HT-29 (cell line): ENCODE results near the gene SLC25A26. TPM values are rescaled to one million over a fixed set of nuclear protein-coding genes. Genes with fewer than 3 reads are reported as not detected.

Source experiments
- DNase-seq: peaks from one replicate; pipeline ENCODE4 v3.0.0-alpha.2; 2015; ENCODE audit warnings: low spot score
- total RNA-seq: library from RNA; depleted of rRNA; stranded (reverse); fragments of >200 nt; shearing (Covaris generic); gene quantifications from 2 replicates; pipeline ENCODE4 v1.2.3, GENCODE V29; 2014

Gene SLC25A26
- total RNA-seq, 1 experiment from 2014 or later, result 11.0 TPM

DNA sequence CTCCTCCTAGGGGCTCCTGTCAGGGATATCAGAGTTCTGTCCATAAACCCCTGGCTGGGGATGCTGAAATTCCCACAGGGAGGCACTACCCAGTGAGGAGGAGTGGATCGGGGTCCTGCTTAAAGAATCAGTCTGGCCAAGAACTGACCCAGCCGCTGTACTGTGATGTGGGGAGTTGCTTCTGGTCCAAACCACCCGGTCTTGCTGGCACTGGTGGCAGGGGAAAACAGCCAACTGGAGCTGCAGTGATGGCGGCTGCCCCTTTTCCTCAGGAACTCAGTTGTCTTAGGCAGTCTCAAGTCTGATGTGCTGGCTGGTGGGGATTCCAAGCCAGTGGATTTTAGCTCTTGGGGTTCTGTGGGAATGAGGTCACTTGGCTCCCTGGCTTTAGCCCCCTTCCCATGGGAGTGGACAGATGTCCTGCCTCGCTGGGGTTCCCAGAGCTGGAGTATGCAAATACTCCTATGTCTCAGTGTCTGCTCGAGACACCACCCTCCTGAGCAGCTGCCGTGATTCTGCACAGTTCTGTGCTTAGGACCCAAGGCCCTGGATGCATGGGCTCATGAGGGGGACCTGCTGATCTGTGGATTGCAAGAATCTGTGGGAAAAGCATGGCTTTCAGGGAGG lies 97.1 kb downstream of the SLC25A26 start:
- no peak for DNase-seq

GRCh38 chr3:66320390-66320789 lies 99.6 kb downstream of the SLC25A26 start:
- DNase-seq, result no peak

GRCh38 chr3:66322436-66322835 lies 101.6 kb downstream of the SLC25A26 start:
- no peak for DNase-seq

DNA sequence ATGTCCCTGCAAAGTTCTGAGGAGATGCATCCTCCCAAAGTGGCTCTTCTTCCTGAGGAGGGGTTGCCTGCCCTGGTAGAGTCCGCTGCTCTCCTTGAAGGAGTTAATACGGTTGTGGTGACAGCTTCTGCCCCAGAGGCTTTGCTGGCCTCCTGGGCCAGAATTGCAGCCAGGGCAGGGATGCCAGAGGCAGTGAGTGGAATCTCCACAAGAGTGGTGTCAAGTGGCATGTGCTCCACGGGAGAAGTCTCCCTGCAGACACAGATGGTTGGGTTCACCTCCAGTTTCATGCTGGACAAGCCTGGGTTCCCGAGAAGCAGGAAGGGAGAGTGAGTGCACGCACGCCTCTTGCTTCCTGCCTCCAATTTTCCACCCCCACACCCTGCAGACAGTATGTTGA lies 105.5 kb downstream of the SLC25A26 start:
- DNase-seq, result no peak

DNA sequence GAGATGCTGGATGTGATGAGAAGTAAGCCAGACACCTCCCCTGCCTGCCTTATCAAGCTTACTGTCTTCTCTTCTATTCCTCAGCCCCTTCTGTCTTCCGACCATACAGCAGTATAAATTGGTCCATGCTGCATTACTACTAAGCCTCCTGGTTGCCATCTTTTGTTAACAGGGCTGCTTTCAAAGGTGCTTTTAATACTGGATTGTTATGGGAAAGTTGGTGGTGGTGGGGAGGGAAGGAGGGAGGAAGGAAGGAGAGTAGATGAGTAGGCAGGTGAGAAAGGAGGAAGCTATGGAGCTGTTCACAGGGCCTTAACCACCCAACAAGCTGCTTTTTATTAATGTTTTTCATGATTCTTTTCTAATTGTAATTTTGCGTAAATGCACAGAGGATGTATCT lies 114.9 kb downstream of the SLC25A26 start:
- DNase-seq, result no peak

GRCh38 chr3:66336333-66336766 lies 115.5 kb downstream of the SLC25A26 start:
- DNase-seq, result no peak

GRCh38 chr3:66338927-66339326 lies 118.1 kb downstream of the SLC25A26 start:
- DNase-seq, result no peak

DNA sequence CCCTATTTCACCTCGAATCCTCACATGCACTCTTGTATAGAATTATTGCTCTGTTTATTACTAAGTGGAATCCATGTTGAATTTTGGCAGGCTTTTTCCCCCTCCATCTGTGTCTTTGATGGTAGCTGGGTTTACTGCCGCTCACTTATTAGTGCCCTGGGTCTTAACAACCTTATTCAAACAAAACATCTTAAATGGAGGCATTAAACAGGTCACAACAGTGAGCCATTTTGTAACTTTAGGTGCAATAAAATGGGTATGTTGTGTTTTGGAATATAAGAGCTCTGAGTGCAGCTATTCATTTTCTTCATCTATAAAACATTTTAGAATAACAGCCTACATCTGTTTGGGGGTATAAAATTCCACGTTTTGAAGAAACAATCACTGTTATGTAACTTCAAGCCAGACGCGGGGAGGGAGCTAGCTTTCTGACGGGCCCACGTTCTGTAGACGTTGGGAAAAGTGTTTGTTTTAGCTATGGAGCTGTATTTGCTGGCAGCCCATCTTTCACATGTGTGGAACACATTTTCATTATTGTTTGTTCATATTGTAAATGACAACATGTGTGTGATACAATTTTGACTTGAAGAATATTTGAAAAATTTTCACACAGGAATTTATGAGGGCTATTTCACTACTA lies 122.0 kb downstream of the SLC25A26 start:
- DNase-seq, result no peak

DNA sequence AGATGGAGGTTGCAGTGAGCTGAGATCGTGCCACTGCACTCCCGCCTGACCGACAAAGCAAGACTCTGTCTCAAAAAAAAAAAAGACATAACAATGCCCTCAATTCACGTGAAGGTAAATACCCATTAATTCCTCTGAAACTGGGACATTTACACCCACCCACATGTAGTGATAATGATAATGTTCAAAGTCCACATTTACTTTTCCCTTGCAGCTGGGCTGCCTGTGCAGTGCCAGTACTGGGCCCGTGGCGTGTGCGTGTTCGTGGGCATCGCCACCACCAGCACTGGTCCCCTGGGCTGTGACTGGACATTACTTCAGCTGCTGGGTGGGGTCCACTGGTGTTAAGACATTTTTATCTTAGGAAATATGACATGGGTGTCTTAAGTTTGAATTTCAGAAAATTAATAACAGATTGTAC lies 123.6 kb downstream of the SLC25A26 start:
- no peak for DNase-seq

DNA sequence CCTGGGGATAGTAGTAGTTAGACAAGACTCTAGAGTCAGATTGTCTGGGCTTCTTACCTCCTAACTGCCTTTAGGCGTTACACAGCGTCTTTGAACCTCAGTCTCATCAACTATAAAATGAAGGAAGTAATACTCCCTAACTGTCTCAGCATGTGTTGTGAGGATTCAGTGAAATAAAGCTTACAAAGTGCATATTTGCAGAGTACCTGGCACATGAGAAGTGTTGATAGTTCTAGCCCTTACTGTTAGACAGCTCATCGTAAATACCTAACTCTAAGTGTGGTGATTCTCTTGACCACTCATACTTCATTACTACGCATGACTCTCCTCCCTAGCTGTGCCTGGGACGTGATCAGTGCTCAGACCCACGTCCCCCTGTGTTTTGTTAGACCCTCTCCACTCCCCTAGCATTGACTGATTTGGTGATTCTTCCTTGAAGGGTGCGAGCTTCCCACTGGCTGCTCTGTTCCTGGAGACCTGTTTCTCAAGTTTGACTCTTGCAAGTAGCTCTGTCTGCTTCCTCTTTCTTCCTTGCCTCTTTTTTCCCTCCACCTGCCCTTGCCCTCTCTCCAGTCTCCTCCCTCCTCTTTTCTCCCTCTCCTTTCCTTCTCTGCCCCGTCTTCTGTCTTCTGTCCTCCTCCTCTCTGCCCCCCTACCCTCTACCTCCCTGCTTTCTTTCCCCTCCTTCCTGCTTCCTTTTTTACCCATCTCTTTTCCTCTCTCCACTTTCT lies 124.2 kb downstream of the SLC25A26 start:
- DNase-seq, result no peak

DNA sequence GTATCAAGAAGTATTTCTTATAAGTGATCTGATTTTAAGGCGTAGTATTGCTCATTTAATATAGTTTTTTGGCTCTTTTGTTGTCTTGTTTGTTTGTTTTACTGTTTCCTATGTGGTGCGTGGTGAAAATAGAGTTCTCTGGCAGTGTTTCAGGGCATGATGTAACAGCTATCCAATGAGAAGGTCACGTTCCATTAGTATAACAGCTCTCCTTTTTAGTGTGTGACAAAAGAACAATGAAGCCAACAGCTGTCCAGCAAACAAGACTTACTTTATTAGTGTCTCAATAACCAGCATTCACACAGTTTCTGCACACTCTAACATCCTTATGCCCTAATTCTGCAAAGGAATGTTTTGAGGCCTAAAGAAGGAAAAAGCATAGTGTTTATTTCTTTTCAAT lies 127.9 kb downstream of the SLC25A26 start:
- no peak for DNase-seq

GRCh38 chr3:66350601-66351000 lies 129.8 kb downstream of the SLC25A26 start:
- DNase-seq, result no peak

DNA sequence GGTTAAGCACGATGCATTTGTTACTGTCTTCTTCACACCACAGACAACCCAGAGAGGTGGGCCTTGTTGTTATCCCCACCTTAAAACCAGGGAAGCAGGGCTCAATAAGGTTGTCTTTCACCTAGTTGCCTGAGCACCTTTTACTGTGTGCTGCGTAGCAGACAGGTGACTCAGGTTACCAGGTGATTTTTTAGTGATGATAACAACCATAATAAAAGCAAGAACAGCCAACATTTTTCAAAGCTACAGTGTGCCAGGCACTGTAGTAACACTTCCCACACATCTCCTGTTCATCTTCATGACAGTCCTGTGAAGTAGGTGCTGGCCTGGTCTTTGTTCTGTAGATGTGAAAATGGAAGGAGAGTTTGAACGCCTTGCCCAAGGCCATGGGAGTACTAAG lies 132.2 kb downstream of the SLC25A26 start:
- DNase-seq, result no peak

- no peak for DNase-seq
These were observed 132.7 kb downstream of the SLC25A26 start for GRCh38 chr3:66353530-66353929.

- DNase-seq, result no peak
These were observed 133.2 kb downstream of the SLC25A26 start for GRCh38 chr3:66354001-66354400.

DNA sequence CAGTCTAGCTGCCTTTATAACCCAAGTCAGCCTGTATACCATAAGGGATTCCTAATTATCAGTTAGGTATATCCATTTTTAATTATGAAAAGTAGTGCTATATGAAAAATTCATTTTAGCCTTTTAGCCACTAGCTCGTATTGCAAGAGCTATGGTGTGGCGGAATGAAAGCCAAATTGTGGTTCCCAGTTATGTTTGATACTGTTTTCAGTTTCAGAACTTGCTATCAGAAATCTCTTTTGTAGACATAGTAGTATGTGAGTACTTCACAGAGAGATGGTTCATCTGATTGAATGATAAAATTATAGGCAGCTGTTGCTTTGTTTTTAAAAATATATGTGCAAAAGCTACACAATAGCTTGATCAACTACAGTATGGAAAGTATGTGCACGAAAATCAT lies 134.6 kb downstream of the SLC25A26 start:
- DNase-seq, result no peak

DNA sequence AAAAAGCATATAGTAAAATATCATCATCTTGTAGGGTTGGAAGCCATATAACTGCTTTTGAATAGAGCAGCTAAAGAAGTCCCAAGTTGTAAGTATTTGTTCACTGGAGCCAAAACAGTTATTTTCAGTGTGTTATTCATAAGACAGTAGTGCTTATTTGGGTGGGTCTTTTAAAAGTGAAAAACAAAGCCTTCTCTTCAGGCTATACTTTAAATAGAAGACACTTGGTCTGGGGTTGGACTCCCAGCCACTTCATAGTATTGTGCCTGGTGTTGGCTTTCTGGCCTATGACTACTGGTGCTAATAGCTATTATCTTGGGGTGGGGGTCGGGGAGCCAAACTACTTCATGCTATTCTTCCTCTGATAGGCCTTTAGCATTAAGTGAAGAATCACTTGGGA lies 135.2 kb downstream of the SLC25A26 start:
- no peak for DNase-seq

DNA sequence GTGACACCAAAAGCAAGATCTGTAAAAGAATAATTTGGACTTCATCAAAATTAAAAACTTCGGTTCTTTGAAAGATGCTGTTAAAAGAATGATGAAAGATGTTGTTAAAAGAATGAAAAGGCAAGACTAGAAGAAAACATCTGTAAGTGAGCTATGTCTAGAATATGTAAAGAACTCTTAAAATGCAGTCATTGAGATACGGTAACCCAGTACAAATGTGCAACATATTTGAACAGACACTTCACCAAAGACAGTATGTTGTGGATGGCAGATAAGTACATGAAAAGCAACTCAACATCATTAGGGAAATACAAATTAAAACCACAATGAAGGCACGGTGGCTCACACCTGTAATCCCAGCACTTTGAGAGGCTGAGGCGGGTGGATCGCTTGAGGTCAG lies 140.6 kb downstream of the SLC25A26 start:
- no peak for DNase-seq

DNA sequence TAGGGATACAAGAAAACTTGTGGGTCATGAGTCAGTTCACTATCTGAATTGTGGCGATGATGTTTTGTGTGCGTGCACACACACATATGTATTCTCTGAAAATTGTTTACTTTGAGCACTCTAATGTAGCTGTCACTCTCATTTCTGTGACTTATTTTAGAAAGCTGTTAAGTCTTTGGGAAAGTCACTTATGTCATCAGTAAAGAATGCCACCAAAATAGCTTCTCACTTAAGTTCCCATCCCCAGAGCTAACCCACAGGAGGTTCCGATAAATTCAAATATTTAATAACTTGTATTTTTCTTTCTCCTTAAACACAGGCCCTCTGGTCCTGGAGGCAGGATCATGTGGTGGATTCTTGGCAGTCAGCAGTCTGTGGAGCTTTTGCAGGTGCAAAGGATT lies 141.7 kb downstream of the SLC25A26 start:
- no peak for DNase-seq

DNA sequence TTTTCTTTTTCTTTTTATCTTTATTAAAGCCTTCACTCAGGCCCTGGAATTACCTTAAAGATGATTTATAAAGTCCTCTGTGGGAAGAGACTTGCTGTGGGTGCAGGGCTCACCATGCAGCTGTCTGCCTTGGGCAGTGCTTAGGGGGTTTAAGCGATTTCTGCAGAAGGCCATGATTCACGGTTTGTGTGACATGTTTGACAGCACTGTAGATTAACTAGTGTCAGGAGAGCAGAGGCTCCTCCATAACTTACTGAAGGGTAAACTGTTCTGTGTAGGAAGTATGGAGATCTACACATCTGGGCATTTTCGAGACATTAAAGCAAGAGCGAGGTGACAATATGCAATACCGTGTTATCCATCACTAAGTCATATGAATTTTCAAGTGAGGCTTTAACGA lies 142.3 kb downstream of the SLC25A26 start:
- no peak for DNase-seq

DNA sequence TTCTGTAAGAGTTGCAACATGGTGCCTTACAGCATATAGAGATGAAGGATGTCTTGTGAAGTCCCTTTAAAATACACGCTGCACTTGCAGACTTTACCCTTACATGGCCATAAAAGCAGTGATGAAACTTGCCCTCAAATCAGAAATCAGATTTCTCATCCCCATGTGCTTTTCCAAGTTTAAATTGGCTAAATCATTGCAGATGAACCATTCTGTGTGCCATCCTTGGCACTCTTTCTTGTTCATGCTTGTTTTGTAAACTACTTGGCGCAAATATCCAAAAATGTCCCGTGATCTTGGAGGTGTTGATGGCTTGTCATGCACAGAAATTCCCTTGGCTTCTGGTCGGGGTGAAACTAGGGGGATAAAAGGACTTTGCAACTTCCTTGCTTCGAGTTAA lies 144.3 kb downstream of the SLC25A26 start:
- DNase-seq, result no peak

GRCh38 chr3:66366747-66367146 lies 145.9 kb downstream of the SLC25A26 start:
- no peak for DNase-seq

DNA sequence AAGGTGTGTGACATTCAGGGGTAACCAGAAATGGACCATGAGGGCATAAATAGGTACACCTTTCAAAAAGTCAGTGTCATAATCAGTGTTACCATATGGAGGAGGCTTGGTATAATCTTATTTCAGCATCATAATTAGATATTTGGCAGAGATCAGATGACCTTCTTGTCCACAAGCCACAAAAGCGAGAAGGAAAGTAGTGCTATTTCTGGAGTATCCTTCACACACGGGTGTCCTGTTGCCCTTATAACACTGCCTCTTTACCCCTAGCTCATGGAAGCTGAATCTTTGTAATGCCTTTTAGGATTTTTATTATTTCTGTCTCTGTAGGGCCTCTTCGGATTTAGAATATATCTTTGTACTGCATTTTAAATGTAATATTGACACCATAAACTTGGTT lies 147.2 kb downstream of the SLC25A26 start:
- no peak for DNase-seq
